Measurements from ENCODE around the gene RNPEP. TPM values are rescaled to one million over a fixed set of nuclear protein-coding genes. Genes with fewer than 3 reads are reported as not detected.

The RNPEP gene
- total and polyA plus RNA-seq, 2 of the 13 experiments (the other 11 are each of a cell fraction or from before 2014, with no cell fraction given), result 20.6 to 38.4 TPM

GRCh38 chr1:201982623-201983379 is at the start of gene RNPEP (continued):
- TF ChIP-seq ZZZ3 (CRISPR knock-in tag; IDR thresholded peaks at IDR 0.05; ENCODE audit: borderline replicate concordance) (no peak), ZIK1 (CRISPR knock-in tag; IDR thresholded peaks at IDR 0.05; ENCODE audit: borderline replicate concordance, low read depth) (no peak; the same call in 1 of the 2 replicates), ZNF430 (CRISPR knock-in tag; IDR thresholded peaks at IDR 0.05) (peak; percentile 70; the same call in 1 of the 2 replicates), ARHGAP35 (CRISPR knock-in tag; IDR thresholded peaks at IDR 0.05; ENCODE audit: borderline replicate concordance) (peak; percentile 84), ZSCAN12 (CRISPR knock-in tag; IDR thresholded peaks at IDR 0.05) (no peak), KLF6 (CRISPR knock-in tag; IDR thresholded peaks at IDR 0.05) (no peak), KLF12 (CRISPR knock-in tag; IDR thresholded peaks at IDR 0.05; ENCODE audit: borderline replicate concordance) (0 out of 2 replicates have a peak, but pooled peaks have one; percentile 36), ZNF562 (CRISPR knock-in tag; IDR thresholded peaks at IDR 0.05; ENCODE audit: borderline replicate concordance) (no peak), FOXO1 (CRISPR knock-in tag; IDR thresholded peaks at IDR 0.05) (no peak), FLYWCH1 (CRISPR knock-in tag; IDR thresholded peaks at IDR 0.05) (no peak), ZNF276 (CRISPR knock-in tag; IDR thresholded peaks at IDR 0.05; ENCODE audit: low read depth) (no peak), ZNF777 (CRISPR knock-in tag; IDR thresholded peaks at IDR 0.05) (peak; percentile 77), CEBPG (CRISPR knock-in tag; IDR thresholded peaks at IDR 0.05) (no peak), U2AF2 (IDR thresholded peaks at IDR 0.05; ENCODE audit: low read depth, low read length) (no peak), NFYC (CRISPR knock-in tag; IDR thresholded peaks at IDR 0.05) (no peak), ZNF232 (CRISPR knock-in tag; IDR thresholded peaks at IDR 0.05; ENCODE audit: borderline replicate concordance) (no peak), FOXJ3 (CRISPR knock-in tag; IDR thresholded peaks at IDR 0.05; ENCODE audit: borderline replicate concordance) (no peak), CEBPB (IDR thresholded peaks at IDR 0.05; ENCODE audit: borderline replicate concordance, low read depth, low read length) (no peak), TARDBP (CRISPR knock-in tag; IDR thresholded peaks at IDR 0.05) (no peak), HMGXB4 (CRISPR knock-in tag; IDR thresholded peaks at IDR 0.05; ENCODE audit: borderline replicate concordance in 1 of 2, low read depth in 1 of 2) (peak; percentile 52 to 92; a peak in 3 of 4 replicates), NFE2 (CRISPR knock-in tag; IDR thresholded peaks at IDR 0.05) (no peak), THRA (CRISPR knock-in tag; IDR thresholded peaks at IDR 0.05; ENCODE audit: borderline replicate concordance) (no peak), ZNF660 (CRISPR knock-in tag; IDR thresholded peaks at IDR 0.05; ENCODE audit: borderline replicate concordance, low read depth) (no peak), ZBTB20 (CRISPR knock-in tag; IDR thresholded peaks at IDR 0.05; ENCODE audit: borderline replicate concordance, low read depth) (peak; percentile 79), RAD21 (CRISPR knock-in tag; IDR thresholded peaks at IDR 0.05) (peak; percentile 9), NCOA1 (CRISPR knock-in tag; IDR thresholded peaks at IDR 0.05) (0 out of 2 replicates have a peak, but pooled peaks have one; percentile 52), DR1 (CRISPR knock-in tag; IDR thresholded peaks at IDR 0.05) (no peak; the same call in 1 of the 2 replicates)

Data from HepG2 (cell line).